Keratinocyte (primary cell): Measurements from ENCODE around the gene COX4I1. TPM values are rescaled to one million over a fixed set of nuclear protein-coding genes. Genes with fewer than 3 reads are reported as not detected.
A peak's percentile ranks its signal among the peaks of the same experiment; 100 is the strongest.

ENCODE experiments used
- DNase-seq: peaks from one replicate; pipeline ENCODE4 v3.0.0-alpha.2; 2011; ENCODE audit warnings: low read depth, missing footprints, low spot score
- FAIRE-seq: peaks from 2 replicates; lab custom pipeline; 2011; peaks lifted over from hg19 to GRCh38; lab: Jason Lieb, UNC
- H2AFZ ChIP-seq: 2 replicates; pipeline ENCODE4 v1.6.0; 2012; ENCODE audit warnings: low read length, control low read depth, inconsistent platforms; ENCODE audit not compliant: control insufficient read depth
- H3K27ac ChIP-seq: 2 replicates; pipeline ENCODE4 v1.5.1; 2011; ENCODE audit warnings: low read length; ENCODE audit not compliant: control insufficient read depth, insufficient read depth
- H3K27me3 ChIP-seq: 3 replicates; pipeline ENCODE4 v1.6.0; 2011; ENCODE audit warnings: low read length; ENCODE audit not compliant: control insufficient read depth, insufficient read depth; ENCODE audit errors: extremely low read depth
- H3K36me3 ChIP-seq, 2 experiments: 2 replicates in 1 of 2; 3 replicates in 1 of 2; pipeline ENCODE4 v1.5.1; 2011; ENCODE audit warnings: low read length in 2 of 2, mild to moderate bottlenecking in 1 of 2; ENCODE audit not compliant: control insufficient read depth in 2 of 2, insufficient read depth in 2 of 2; ENCODE audit errors: extremely low read depth in 1 of 2
- H3K4me1 ChIP-seq: 3 replicates; pipeline ENCODE4 v1.5.1; 2011; ENCODE audit warnings: low read length; ENCODE audit not compliant: control insufficient read depth, insufficient read depth; ENCODE audit errors: extremely low read depth
- H3K4me2 ChIP-seq: 3 replicates; pipeline ENCODE4 v1.6.0; 2011; ENCODE audit warnings: low read depth, low read length; ENCODE audit not compliant: control insufficient read depth, insufficient read depth; ENCODE audit errors: extremely low read depth
- H3K4me3 ChIP-seq, 3 experiments: fragments of 200-600 bp in 1 of 3; sonication (generic) in 1 of 3; 2 replicates in 2 of 3; 3 replicates in 1 of 3; pipeline ENCODE4 v1.5.1; 2011 to 2016; ENCODE audit warnings: low read length in 3 of 3, mild to moderate bottlenecking in 3 of 3, control low read depth in 2 of 3, inconsistent platforms in 1 of 3, low read depth in 1 of 3, mixed read lengths in 1 of 3, mixed run types in 1 of 3, moderate library complexity in 1 of 3; ENCODE audit not compliant: control insufficient read depth in 2 of 3, insufficient read depth in 2 of 3; ENCODE audit errors: extremely low read depth in 1 of 3
- H3K79me2 ChIP-seq: 2 replicates; pipeline ENCODE4 v1.6.0; 2012; ENCODE audit warnings: low read length; ENCODE audit not compliant: control insufficient read depth, insufficient read depth
- H3K9ac ChIP-seq: 3 replicates; pipeline ENCODE4 v1.6.0; 2011; ENCODE audit warnings: low read length; ENCODE audit not compliant: control insufficient read depth, insufficient read depth; ENCODE audit errors: extremely low read depth
- H3K9me1 ChIP-seq: 3 replicates; pipeline ENCODE4 v1.6.0; 2011; ENCODE audit warnings: low read length; ENCODE audit not compliant: control insufficient read depth, insufficient read depth; ENCODE audit errors: extremely low read depth
- H3K9me3 ChIP-seq: 2 replicates; pipeline ENCODE4 v1.5.1; 2012; ENCODE audit warnings: low read depth, low read length; ENCODE audit not compliant: control insufficient read depth
- H4K20me1 ChIP-seq: 3 replicates; pipeline ENCODE4 v1.6.0; 2011; ENCODE audit warnings: low read length; ENCODE audit not compliant: control insufficient read depth, insufficient read depth; ENCODE audit errors: extremely low read depth
- CTCF ChIP-seq, 3 experiments: IDR thresholded peaks in 1 of 3; conservative IDR thresholded peaks in 1 of 3; optimal IDR thresholded peaks in 1 of 3; 2 replicates in 2 of 3; 3 replicates in 1 of 3; pipeline versions ENCODE3 to v1.5.1; 2011; ENCODE audit warnings: low read length in 3 of 3, mild to moderate bottlenecking in 3 of 3, moderate library complexity in 2 of 3, control low read depth in 1 of 3, inconsistent platforms in 1 of 3; ENCODE audit not compliant: insufficient read depth in 2 of 3; ENCODE audit errors: extremely low read depth in 1 of 3
- EZH2 ChIP-seq: IDR thresholded peaks from one replicate; pipeline ENCODE4 v1.6.1; 2012; ENCODE audit warnings: inconsistent platforms, mild to moderate bottlenecking, low read length, moderate library complexity
- dilution Hi-C: fragments of 300-500 bp; cut with MboI; formaldehyde crosslinking; loops from one replicate; pipeline ENCODE4 v1.7.0; 2020; ENCODE audit warnings: low sequenced_read_pairs; ENCODE audit not compliant: extremely low pct_ligation_motif_present
- polyA plus RNA-seq, 5 experiments: library from polyadenylated mRNA; depleted of rRNA in 3 of 5; stranded (reverse) in 3 of 5; stranded (forward) in 1 of 5; unstranded in 1 of 5; fragments of >200 nt; gene quantifications; 1 replicate in 1 of 5; 2 replicates in 3 of 5; 3 replicates in 1 of 5; pipeline versions ENCODE4 v1.2.1 to v1.2.3, GENCODE V29; 2011 to 2012; ENCODE audit warnings: missing spikeins in 2 of 5, low read depth in 1 of 5, low replicate concordance in 1 of 5

COX4I1 gene
- polyA plus RNA-seq, 1 donor (not counting 4 experiments of a cell fraction or from before 2014, with no cell fraction given), result 809 TPM

- no peaks in the 10 kb centered on the region for H3K36me3 ChIP-seq
- no peaks in the 10 kb centered on the region for H3K79me2 ChIP-seq
- H3K4me3 ChIP-seq, result no peak overlapping the region
- no peak for TF ChIP-seq EZH2
- TF ChIP-seq CTCF (optimal IDR thresholded peaks at IDR 0.05 in 1 of 3, IDR thresholded peaks at IDR 0.05 in 1 of 3, conservative IDR thresholded peaks at IDR 0.05 in 1 of 3; ENCODE audit: extremely low read depth in 1 of 3, insufficient read depth in 2 of 3, low read length in 3 of 3), result no peak
- H3K4me2 ChIP-seq, result no peak overlapping the region
- no peak overlapping the region for H3K27ac ChIP-seq
- FAIRE-seq (peak; percentile 23), DNase-seq (no peak)
- no peak overlapping the region for H2AFZ ChIP-seq
- dilution Hi-C loops, result no loop called here
- H3K9ac ChIP-seq, result no peak overlapping the region
- no peaks in the 10 kb centered on the region for H3K9me3 ChIP-seq
- H3K4me1 ChIP-seq, result peaks cover 17% of the 10 kb centered on the region
- H4K20me1 ChIP-seq, result no peaks in the 10 kb centered on the region
- no peaks in the 10 kb centered on the region for H3K27me3 ChIP-seq
- no peaks in the 10 kb centered on the region for H3K9me1 ChIP-seq
Observed at GRCh38 chr16:85765211-85765610, 34.3 kb upstream of the COX4I1 start.

GRCh38 chr16:85765767-85766166, 33.7 kb upstream of the COX4I1 start:
- Histone ChIP-seq H4K20me1 (no peaks in the 10 kb centered on the region), H3K79me2 (no peaks in the 10 kb centered on the region), H3K4me2 (no peak overlapping the region), H3K9me1 (no peaks in the 10 kb centered on the region), H3K4me3 (no peak overlapping the region), H3K4me1 (peaks cover 17% of the 10 kb centered on the region), H3K27me3 (no peaks in the 10 kb centered on the region), H2AFZ (no peak overlapping the region), H3K36me3 (no peaks in the 10 kb centered on the region), H3K9me3 (no peaks in the 10 kb centered on the region), H3K9ac (no peak overlapping the region), H3K27ac (no peak overlapping the region)
- DNase-seq (no peak), FAIRE-seq (no peak)
- TF ChIP-seq CTCF (optimal IDR thresholded peaks at IDR 0.05 in 1 of 3, IDR thresholded peaks at IDR 0.05 in 1 of 3, conservative IDR thresholded peaks at IDR 0.05 in 1 of 3; ENCODE audit: extremely low read depth in 1 of 3, insufficient read depth in 2 of 3, low read length in 3 of 3), result no peak
- TF ChIP-seq EZH2, result no peak
- dilution Hi-C loops, result no loop called here
